ENCODE results near the gene CAMK2D.

Gene CAMK2D

GRCh38 chr4:113560579-113560978 is 201.0 kb downstream of the CAMK2D start:
- no peak for DNase-seq

- no peak for DNase-seq
These were observed 201.6 kb downstream of the CAMK2D start for GRCh38 chr4:113559947-113560346.

- DNase-seq, result no peak
These were observed 205.0 kb downstream of the CAMK2D start for GRCh38 chr4:113556382-113557134.

- DNase-seq, result no peak
These were observed 205.7 kb downstream of the CAMK2D start for GRCh38 chr4:113555868-113556267.

DNA sequence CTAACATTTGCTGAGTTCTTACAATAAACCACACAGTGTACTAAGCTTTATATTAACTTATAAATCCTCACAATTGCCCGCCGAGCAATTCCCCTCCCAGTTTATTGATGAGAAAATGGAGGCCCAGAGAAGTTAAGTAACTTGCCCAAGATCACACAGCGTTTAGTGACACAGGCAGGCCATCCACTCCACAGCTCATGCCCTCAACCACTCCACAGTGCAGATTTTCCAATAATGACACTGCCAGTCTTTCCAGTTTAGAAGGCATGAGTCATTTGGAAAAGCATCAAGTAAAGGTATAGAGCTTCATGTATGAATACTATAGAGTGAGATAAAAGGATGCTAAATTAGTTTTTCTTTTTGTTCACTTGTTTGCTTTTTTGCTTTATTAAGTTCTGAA is 208.5 kb downstream of the CAMK2D start:
- no peak for DNase-seq

DNA sequence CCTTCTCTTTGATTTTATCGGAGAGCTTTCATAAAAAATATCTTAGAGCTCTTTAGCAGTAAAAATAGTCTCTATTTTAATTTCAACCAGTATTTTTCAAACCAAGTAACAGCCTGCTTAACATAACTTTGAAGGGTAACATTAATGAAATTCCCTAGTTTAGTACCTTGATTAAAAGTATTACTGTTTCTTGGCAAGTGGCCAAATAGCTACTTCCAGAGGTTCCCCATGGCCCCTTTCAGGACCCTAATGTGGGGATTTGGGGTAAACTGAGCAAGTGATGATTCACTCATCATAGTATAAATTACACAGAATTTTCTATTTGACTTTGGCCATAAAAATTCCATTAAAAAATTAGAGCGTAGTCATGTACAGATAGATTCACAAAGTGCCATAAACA is 211.0 kb downstream of the CAMK2D start:
- DNase-seq, result no peak

DNA sequence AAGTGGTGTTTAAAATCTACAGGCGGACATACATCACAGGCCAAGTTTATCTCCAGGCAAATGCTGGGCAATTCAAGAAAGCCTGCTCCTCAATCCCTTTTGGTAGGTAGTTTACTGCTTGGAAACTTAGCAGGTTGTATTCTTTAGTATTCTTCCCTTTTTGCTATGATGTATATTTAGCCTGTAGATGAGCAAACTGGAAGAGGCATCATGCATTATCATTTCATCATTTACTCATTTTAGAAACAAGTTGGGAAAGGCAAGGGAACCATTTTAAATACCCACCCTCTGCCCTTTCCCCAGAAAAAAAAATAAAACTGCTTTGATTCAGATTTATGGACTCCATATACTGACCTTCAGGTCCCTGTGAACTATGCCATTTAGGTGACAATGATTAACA is 213.2 kb downstream of the CAMK2D start:
- DNase-seq, result no peak

DNA sequence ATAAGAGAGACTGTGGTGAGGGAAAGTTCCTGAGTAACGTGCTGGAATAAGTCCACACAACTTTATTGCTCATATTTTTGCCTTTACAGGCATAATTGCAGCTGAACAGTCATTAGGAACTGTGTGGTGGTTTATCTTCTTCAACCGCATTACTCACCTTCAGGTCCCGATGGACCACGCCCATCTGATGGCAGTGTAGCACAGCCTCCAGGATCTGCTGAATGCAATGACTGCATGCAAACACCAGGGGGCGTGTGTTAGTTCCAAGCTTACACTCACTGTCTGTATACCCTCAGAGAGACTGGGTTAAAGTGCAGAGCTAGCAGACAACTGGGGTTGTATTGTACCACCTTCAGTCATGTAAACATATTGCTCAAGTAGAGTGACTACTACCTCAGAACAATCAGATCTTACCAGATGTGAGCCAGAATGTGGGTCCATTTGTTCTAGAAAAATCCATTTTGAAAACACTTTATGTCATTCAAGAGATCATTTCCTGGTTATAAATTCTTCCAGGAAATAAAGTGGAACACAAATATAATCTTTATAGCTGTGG is 214.0 kb downstream of the CAMK2D start:
- DNase-seq, result peak; percentile 79

DNA sequence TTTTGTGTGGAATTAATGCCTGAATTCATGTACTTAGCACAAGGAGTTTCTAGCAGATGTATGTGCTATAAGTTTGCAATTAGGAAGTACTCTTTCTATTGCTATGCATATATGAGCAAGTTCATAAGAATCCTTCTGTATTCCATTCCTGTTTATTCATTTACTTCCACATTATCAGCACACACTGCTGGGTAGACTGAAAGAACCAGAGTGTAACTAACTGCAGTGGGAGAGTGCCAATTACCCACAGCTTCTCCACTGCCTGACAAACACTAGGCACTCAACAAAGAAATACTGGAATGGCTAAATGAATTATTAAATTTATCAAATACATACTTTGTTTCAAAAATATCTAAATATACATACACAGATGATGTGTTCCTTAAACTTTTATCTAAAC is 219.6 kb downstream of the CAMK2D start:
- no peak for DNase-seq

GRCh38 chr4:113540859-113541258 is 220.7 kb downstream of the CAMK2D start:
- DNase-seq, result no peak

DNA sequence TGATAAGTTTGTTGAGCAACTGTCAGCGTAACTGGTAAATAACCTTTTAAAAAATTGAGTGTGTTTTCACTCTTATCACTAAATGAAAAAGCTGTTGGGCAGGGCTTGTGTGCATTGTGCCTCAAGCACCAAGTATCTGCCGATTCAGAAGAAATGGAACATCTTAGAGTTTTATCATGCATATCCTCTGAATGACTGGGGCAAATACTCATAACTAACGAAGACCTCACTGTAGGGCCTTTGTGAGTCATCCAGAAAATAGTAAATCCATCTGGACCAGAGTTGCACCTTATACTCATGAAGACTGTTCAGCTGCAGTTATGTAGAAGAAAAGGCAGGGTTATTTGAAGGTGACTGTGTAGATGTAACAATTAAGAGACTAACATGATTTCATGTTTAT is 222.1 kb downstream of the CAMK2D start:
- DNase-seq, result no peak

- DNase-seq, result no peak
These were observed 223.9 kb downstream of the CAMK2D start for GRCh38 chr4:113537628-113538027.

DNA sequence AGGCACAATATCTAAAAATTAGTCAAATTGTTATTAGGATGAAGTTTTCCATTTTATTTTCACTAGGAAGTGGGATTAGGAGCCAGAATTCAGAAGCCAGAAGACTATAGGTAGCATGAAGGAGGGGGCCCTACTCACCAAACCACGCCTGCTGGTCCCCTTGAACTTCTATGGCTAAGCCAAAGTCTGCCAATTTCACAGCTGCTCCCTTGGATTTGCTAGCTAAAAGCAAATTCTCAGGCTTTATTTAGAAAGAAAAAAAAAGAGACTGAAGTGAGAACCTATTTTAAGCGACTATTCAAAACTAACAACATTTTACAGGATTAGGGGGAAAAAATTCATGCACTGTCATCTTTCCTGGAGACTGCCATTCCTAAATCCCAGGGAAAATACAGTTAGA is 224.3 kb downstream of the CAMK2D start:
- no peak for DNase-seq

GRCh38 chr4:113534711-113535110 is 226.8 kb downstream of the CAMK2D start:
- DNase-seq, result no peak

- DNase-seq, result no peak
These were observed 230.0 kb downstream of the CAMK2D start for GRCh38 chr4:113531572-113531971.

- no peak for DNase-seq
These were observed 233.1 kb downstream of the CAMK2D start for GRCh38 chr4:113528395-113528794.

- DNase-seq, result no peak
These were observed 236.0 kb downstream of the CAMK2D start for GRCh38 chr4:113525521-113525920.

DNA sequence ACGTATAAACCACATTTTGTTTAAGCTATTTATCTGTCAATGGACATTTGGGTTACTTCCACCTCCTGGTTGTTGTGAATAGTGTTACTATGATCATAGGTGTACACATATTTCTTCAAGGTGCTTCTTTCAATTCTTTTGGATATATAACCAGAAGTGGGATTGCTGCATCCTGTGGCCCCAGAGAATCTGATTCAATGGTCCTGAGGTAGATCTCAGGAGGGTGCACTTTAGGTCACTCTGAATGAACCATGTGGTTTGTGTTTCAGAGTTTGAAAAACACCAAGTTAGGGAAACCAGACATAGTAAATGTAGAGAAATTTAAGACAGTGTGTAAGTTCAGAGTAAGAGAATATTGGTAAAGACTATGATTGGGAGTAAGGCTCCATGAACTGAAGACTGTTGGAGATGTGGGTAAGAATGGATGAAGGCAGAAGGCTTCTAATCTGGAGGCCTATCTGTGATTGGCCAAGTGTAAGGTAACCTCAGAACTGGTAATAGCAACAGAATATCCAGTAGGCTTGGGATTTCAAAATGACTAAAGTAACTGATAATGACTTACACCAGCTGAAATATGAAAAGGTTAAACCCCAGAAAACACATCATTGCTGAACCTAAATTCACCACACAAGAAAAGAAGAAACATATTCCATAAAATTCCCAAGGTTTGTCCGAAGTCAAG is 236.9 kb downstream of the CAMK2D start:
- DNase-seq, result no peak

- DNase-seq, result no peak
These were observed 237.4 kb downstream of the CAMK2D start for GRCh38 chr4:113524096-113524495.

DNA sequence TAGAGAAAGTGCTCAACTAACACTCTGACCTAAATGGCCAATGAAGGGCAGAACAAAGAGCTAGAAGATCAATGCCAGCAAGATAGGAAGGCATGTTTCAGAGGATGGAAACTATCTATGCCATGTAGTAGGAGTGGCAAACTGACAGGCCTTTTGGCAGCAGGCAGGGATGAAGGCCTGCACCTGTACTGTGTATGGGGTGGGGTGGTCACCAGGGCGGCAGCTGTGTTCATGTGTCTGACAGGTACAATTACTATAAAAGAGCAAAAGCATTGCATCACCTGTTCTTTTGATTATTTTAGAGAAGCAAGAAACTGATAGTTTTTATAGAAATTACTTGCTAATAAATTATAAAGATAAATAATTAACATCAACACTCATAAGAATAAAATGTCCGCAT is 239.1 kb downstream of the CAMK2D start:
- DNase-seq, result no peak

DNA sequence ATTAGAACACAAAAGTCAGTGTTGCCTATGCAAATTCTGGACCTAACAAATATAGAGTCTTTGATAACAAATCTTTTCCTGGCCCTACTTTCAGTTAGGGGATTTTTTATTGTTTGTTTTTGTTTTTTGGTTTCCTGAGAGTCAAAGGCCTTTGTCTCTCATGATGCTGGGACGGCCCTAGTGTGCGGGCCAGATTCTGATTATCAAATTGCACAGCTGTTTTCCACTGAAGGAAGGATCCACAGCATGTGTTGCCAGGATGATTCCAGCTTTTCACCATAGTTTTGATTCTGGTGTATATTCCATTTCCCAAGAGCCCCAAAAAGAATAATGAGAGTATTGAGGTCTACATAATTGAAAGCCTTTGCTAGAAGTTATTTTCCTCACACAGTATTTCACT is 248.2 kb downstream of the CAMK2D start:
- no peak for DNase-seq

DNA sequence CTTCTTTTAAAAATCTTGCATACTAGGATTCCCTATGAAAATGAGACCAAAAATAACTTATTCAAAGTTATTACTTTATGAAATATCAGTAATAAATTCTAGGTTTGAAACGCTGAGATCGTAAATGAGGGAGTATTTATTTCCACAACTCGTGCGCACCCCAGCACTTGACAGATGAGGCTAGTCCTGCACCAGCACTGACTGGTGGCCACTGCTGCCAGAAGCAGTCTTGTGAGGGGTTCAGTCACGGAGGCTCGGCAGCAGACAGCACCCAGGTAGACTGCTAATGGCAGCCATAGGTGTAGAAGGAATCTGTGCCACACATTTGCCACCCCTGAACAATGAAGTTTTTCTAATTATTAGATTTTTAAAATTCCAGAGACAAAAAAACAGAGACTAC is 248.7 kb downstream of the CAMK2D start:
- no peak for DNase-seq

DNA sequence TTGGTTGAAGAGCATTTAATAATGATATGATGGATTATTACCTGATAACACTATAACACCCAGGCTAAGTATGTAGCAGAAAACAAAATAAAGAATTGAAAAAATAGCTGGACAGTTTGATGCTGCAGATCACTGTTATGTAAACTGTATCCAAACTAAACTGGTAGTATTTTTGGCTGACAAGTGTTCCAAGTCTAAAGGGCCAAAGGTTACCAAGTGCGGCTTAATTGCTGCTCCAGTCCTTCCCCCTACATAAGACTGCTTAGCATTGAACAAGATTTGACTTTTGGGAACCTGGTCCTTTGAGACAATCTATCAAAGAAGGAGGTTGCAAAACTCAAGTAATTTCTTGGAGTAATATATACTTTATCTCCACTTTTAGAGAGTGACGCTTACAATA is 249.6 kb downstream of the CAMK2D start:
- no peak for DNase-seq

DNA sequence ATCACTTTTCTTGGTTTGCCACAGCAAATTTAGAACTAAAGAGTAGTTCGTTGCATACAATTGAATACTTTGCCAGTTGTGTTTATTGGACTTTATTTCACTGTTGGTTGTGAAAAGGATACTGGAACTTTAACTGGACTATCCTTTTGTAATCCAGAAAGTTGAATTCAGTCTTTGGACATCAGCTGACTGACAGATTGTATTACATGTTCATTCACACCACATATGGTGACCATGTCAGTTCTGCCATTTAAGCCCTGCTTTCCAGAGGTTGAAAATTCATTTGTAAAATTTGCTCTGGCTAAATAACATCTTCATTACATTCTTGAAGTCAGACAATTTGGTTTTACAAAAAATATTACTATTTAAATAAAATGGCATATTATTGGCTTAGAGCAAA is 251.7 kb downstream of the CAMK2D start:
- DNase-seq, result no peak

- DNase-seq, result no peak
These were observed 256.5 kb downstream of the CAMK2D start for GRCh38 chr4:113505044-113505443.

All from NCI-H526 treated with DMSO at 0.1 percent for 48 hours (cell line).